Lung (tissue), 16 donors: ENCODE results near the gene AKAP1. TPM values are rescaled to one million over a fixed set of nuclear protein-coding genes. Genes with fewer than 3 reads are reported as not detected.

Source experiments
- ATAC-seq: fragments of 200-7000 bp; cut with Tn5 transposase; one replicate; pipeline ENCODE4 v1.9.1; 2020; ENCODE audit warnings: moderate number of reproducible peaks; ENCODE audit not compliant: insufficient read depth, low FRiP score
- DNase-seq, 3 donors: peaks; one replicate each; pipeline ENCODE4 v3.0.0-alpha.2; 2013 to 2017
- H3K27ac ChIP-seq, 2 donors: one replicate each; pipeline ENCODE4 v1.5.1; 2013; ENCODE audit warnings: mild to moderate bottlenecking in 2 of 2, moderate library complexity in 2 of 2, control low read depth in 1 of 2, inconsistent platforms in 1 of 2, low read depth in 1 of 2, low read length in 1 of 2
- H3K27me3 ChIP-seq, 3 donors: one replicate each; pipeline ENCODE4 v1.5.1; 2013; ENCODE audit warnings: low read length in 2 of 3; ENCODE audit not compliant: control insufficient read depth in 3 of 3, insufficient read depth in 3 of 3
- H3K36me3 ChIP-seq, 4 donors: one replicate each; pipeline ENCODE4 v1.5.1; 2013; ENCODE audit warnings: low read length in 4 of 4, mild to moderate bottlenecking in 1 of 4, moderate library complexity in 1 of 4; ENCODE audit not compliant: control insufficient read depth in 4 of 4, insufficient read depth in 4 of 4
- H3K4me1 ChIP-seq, 5 donors: one replicate each; pipeline ENCODE4 v1.5.1; 2013; ENCODE audit warnings: low read length in 5 of 5, mild to moderate bottlenecking in 2 of 5, moderate library complexity in 1 of 5; ENCODE audit not compliant: control insufficient read depth in 5 of 5, insufficient read depth in 5 of 5
- H3K4me3 ChIP-seq: one replicate; pipeline ENCODE4 v1.5.1; 2013; ENCODE audit warnings: mild to moderate bottlenecking, control low read depth, moderate library complexity
- H3K9ac ChIP-seq, 2 donors: one replicate each; pipeline ENCODE4 v1.5.1; 2013; ENCODE audit warnings: low read length in 2 of 2, control low read depth in 1 of 2; ENCODE audit not compliant: insufficient read depth in 1 of 2
- H3K9me3 ChIP-seq, 4 donors: one replicate each; pipeline ENCODE4 v1.5.1; 2013; ENCODE audit warnings: low read length in 3 of 4, mild to moderate bottlenecking in 1 of 4, moderate library complexity in 1 of 4; ENCODE audit not compliant: control insufficient read depth in 4 of 4, insufficient read depth in 3 of 4
- WGBS, 2 donors: extraction: QIAGEN DNeasy Blood & Tissue Kit; methylation state at CpG; one replicate each; pipeline ENCODE4 v1.1.7; 2013; 5-methylcytosine and 5-hydroxymethylcytosine counted together
- long read RNA-seq, 5 donors: transcript quantifications; one replicate each; lab custom pipeline, GENCODE V29; 2026
- polyA plus RNA-seq, 2 donors: library from polyadenylated mRNA; stranded (reverse); fragments of 200-250 nt; gene quantifications; one replicate each; pipeline ENCODE4 v1.2.1, GENCODE V29; 2013
- total RNA-seq, 2 donors: library from RNA; depleted of rRNA in 1 of 2; stranded (reverse); fragments of >200 nt in 1 of 2; gene quantifications; one replicate each; pipeline ENCODE4 v1.2.1, GENCODE V29; 2014 to 2021
- TF ChIP-seq, protein P1 (sequence below): IDR thresholded peaks from 2 replicates; pipeline ENCODE4 v1.5.1; 2012; ENCODE audit warnings: mild to moderate bottlenecking; ENCODE audit errors: control extremely low read depth, extremely low read depth
- donor health status: control.
- donor health status: control.
- donor health status: Bipolar disorder and iron deficiency.
- donor health status: healthy.
- donor health status: DM: yes; HTN: yes; CAD: no.

The AKAP1 gene, protein sequence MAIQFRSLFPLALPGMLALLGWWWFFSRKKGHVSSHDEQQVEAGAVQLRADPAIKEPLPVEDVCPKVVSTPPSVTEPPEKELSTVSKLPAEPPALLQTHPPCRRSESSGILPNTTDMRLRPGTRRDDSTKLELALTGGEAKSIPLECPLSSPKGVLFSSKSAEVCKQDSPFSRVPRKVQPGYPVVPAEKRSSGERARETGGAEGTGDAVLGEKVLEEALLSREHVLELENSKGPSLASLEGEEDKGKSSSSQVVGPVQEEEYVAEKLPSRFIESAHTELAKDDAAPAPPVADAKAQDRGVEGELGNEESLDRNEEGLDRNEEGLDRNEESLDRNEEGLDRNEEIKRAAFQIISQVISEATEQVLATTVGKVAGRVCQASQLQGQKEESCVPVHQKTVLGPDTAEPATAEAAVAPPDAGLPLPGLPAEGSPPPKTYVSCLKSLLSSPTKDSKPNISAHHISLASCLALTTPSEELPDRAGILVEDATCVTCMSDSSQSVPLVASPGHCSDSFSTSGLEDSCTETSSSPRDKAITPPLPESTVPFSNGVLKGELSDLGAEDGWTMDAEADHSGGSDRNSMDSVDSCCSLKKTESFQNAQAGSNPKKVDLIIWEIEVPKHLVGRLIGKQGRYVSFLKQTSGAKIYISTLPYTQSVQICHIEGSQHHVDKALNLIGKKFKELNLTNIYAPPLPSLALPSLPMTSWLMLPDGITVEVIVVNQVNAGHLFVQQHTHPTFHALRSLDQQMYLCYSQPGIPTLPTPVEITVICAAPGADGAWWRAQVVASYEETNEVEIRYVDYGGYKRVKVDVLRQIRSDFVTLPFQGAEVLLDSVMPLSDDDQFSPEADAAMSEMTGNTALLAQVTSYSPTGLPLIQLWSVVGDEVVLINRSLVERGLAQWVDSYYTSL
- 10 to 100 TPM; 32.7 to 46.4 TPM for total RNA-seq
- polyA plus RNA-seq, result 10 to 100 TPM; 23.1 to 26.9 TPM
- long read RNA-seq, donor 1, transcript AKAP1-202 (11 exons, 3,970 nt), result major isoform, 7 of 17 reads
- long read RNA-seq, donor 1, partial matches to known transcripts, result 10 of 17 reads
- long read RNA-seq, donor 1, other reads (novel, unspliced or antisense), result 0 of 17 reads
- long read RNA-seq, donor 2, partial matches to known transcripts, result 9 of 11 reads
- long read RNA-seq, donor 2, other reads (novel, unspliced or antisense), result 0 of 11 reads
- long read RNA-seq, donor 3, partial matches to known transcripts, result 15 of 18 reads
- long read RNA-seq, donor 3, other reads (novel, unspliced or antisense), result 0 of 18 reads
- long read RNA-seq, donor 4, partial matches to known transcripts, result 8 of 8 reads
- long read RNA-seq, donor 4, other reads (novel, unspliced or antisense), result 0 of 8 reads
- long read RNA-seq, donor 5, partial matches to known transcripts, result 13 of 14 reads
- long read RNA-seq, donor 5, other reads (novel, unspliced or antisense), result 0 of 14 reads

DNA sequence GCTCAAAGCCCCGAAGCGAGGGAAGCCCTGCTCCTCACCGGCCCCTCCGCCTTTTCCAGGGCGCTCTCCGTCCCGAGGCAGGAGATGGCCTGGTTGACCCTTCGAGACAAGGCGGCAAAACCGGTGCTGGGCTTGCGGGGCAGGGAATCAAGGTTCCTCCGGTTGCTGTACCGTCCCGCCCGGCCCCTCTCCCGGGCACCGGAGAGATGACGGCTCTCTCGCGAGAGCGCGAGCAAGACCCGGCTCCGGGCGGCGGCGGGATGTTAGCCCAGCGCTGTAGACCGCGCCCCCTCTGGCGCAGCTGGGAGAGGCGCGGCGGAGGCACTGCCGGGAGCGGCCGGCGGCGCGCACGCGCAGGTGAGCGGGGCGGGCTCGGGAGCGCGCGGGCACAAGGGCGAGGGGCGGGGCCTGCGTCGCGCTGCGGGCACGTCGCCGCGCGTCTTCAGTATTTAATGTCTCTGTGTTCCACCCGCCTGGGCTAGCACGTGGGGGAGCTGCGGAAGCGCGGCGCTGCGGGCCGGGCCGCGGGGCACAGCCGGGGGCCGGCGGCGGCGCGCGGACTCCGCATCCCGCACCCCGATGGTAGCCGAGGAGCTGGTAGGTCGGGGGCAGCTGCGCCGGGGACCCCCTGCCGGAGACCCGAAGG, at the start of gene AKAP1:
AKAP1 (plus strand) TSS at position 445 of the 646 bp plus-strand sequence. CDS start 20,219 bp downstream, outside the sequence.
- TF ChIP-seq, protein P1, sequence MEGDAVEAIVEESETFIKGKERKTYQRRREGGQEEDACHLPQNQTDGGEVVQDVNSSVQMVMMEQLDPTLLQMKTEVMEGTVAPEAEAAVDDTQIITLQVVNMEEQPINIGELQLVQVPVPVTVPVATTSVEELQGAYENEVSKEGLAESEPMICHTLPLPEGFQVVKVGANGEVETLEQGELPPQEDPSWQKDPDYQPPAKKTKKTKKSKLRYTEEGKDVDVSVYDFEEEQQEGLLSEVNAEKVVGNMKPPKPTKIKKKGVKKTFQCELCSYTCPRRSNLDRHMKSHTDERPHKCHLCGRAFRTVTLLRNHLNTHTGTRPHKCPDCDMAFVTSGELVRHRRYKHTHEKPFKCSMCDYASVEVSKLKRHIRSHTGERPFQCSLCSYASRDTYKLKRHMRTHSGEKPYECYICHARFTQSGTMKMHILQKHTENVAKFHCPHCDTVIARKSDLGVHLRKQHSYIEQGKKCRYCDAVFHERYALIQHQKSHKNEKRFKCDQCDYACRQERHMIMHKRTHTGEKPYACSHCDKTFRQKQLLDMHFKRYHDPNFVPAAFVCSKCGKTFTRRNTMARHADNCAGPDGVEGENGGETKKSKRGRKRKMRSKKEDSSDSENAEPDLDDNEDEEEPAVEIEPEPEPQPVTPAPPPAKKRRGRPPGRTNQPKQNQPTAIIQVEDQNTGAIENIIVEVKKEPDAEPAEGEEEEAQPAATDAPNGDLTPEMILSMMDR, result peak; percentile 24
- ATAC-seq (peak; percentile 93), DNase-seq (peak; percentile 96 to 98 (median 97))
- 0% methylated on average over 58 to 85 of the region's 85 CpGs for WGBS, 2 donors
- H3K36me3 ChIP-seq, result peaks cover 0 to 3% (median 0%) of the 10 kb centered on the region in 4 donors
- peaks cover 0 to 12% (median 2%) of the 10 kb centered on the region in 5 donors for H3K4me1 ChIP-seq
- peak within 1 kb of the TSS; percentile 74 to 85 for H3K9ac ChIP-seq
- no peaks in the 10 kb centered on the region for H3K9me3 ChIP-seq
- no peaks in the 10 kb centered on the region for H3K27me3 ChIP-seq
- H3K27ac ChIP-seq, result peak within 1 kb of the TSS; percentile 93 to 94
- peak within 1 kb of the TSS; percentile 78 for H3K4me3 ChIP-seq

DNA sequence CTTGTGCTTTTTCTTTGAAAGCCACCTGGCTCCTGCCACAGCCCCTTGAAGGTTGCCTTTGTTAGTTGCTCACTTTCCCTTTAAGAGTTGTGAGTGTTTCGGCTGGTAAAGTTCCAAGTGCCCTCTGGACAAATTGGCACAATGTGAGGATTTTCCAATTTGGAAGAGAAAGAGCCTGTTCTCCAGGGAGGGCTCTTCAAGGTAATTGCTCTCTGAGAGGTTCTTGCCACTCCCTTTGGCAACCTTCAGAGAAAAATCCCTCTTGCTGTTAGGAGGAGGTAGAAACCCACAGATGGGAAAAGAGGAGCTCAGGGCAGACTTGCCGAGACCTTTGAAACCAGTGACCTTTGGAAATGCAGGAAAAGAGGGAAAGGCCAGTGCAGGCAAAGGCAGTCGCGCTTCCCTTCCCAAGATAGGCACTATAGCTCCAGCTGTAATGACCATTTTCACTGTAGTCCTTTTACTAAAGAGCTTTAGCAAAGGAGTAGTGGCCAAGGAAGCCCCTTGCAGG, 49.0 kb upstream of the AKAP1 start:
- Histone ChIP-seq H3K4me3 (no peak overlapping the region), H3K27me3 (peaks cover 0 to 7% (median 3%) of the 10 kb centered on the region in 3 donors), H3K9ac (no peak overlapping the region), H3K27ac (peak overlapping the region; percentile 22 to 64), H3K36me3 (no peaks in the 10 kb centered on the region), H3K4me1 (peaks cover 0 to 17% (median 2%) of the 10 kb centered on the region in 5 donors), H3K9me3 (no peaks in the 10 kb centered on the region)
- WGBS, 2 donors, result 54 to 82% methylated on average over 4 of the region's 4 CpGs
- peak; percentile 30 for ATAC-seq
- TF ChIP-seq, protein P1, result no peak
- peak; percentile 63 to 85 (median 69) for DNase-seq

DNA sequence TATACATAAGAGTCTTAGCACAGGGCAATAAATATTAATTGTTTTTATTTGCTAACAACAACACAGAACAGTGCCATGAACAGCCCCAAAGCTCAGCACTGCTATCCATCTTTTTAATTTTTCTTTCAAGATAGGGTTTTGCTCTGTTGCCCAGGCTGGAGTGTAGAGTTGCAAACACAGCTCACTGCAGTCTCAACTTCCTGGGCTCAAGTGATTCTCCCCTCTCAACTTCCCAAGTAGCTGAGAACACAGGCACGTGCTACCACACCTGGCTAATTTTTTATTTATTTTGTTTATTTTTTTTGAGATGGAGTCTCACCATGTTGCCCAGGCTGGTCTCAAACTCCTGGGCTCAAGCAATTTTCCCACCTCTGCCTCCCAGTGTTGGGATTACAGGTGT, 47.6 kb upstream of the AKAP1 start:
- Histone ChIP-seq H3K4me3 (no peak overlapping the region), H3K4me1 (peaks cover 0 to 17% (median 2%) of the 10 kb centered on the region in 5 donors), H3K27ac (no peak overlapping the region), H3K9me3 (no peaks in the 10 kb centered on the region), H3K9ac (no peak overlapping the region), H3K27me3 (peaks cover 0 to 7% (median 3%) of the 10 kb centered on the region in 3 donors), H3K36me3 (no peaks in the 10 kb centered on the region)
- TF ChIP-seq, protein P1, result no peak
- 52 to 59% methylated on average over 1 of the region's 1 CpG for WGBS, 2 donors
- DNase-seq, result no peak
- no peak for ATAC-seq
